ENCODE measurements around the gene LYSMD4. TPM values are rescaled to one million over a fixed set of nuclear protein-coding genes. Genes with fewer than 3 reads are reported as not detected.
"Not testable (repeated sequence)": the region's sequence is repeated elsewhere in the genome, so short reads cannot be mapped to it uniquely, and the experiment has no call there.

The LYSMD4 gene
- 10 to 100 TPM; 12.6 to 26.5 (median 17.6) TPM for total RNA-seq
- 11.6 TPM for total RNA-seq (2013)
- total RNA-seq = 6.1 to 48.0 (median 22.9) reads per million in 29 experiments

DNA sequence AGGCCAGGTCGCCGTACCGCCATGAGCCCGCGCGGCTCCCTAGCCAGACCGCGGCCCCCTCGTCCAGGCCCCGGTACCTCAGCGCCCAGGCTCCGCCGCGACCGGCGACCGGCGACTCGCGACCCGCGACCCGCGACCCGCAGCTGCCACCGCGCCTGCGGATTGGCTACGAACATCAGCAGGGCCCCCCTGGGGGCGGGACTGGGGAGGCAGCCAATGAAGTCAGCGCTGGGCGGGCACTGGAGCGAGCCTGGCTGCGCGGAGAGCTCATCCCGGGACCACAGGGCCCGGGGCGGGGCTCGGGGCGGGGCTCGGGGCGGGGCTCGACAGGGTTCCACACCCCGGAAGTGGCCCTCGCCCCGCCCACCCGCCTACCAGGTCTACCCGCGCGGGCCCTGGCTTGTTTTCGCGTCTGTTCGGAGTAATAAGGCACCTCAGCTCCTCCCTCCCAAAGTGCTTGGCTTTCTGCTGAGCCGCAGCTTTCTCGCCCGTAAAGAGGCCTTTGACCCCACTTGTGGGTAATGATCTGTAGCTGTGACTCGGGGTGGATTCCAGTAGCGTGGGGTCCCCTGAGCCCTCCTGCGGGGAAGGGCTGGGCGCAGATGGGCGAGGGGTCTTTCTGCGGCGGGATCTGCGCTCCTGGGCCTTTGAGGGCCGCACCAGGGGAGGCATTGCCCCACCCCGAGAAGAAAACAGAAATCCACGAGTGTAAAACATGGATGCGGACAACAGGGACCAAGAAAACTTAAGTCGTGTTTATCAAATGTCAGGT is at the start of gene LYSMD4:
Gene LYSMD4 (minus strand): TSS at position 170 of the 772 bp plus-strand sequence. CDS start 1,438 bp downstream, outside the sequence.
- Histone ChIP-seq H3K4me3 (ENCODE audit: control insufficient read depth in 1 of 2, extremely low read depth in 1 of 2, low read length in 1 of 2) (peak within 1 kb of the TSS; percentile 71 to 86), H3K27ac (ENCODE audit: low read length) (peak within 1 kb of the TSS; percentile 84), H3K9me3 (no peaks in the 10 kb centered on the region), H3K36me3 (ENCODE audit: control insufficient read depth in 2 of 2, extremely low read depth in 1 of 2, insufficient read depth in 1 of 2, low read length in 1 of 2) (peaks cover 0 to 9% of the 10 kb centered on the region in 2 donors), H3K27me3 (replicated peaks in 1 of 2; ENCODE audit: control insufficient read depth in 2 of 2, extremely low read depth in 1 of 2, insufficient read depth in 2 of 2, low read length in 1 of 2) (no peaks in the 10 kb centered on the region), H3K4me1 (ENCODE audit: control insufficient read depth in 1 of 2, extremely low read depth in 1 of 2, insufficient read depth in 2 of 2, low read length in 2 of 2) (peaks cover 2 to 21% of the 10 kb centered on the region in 2 experiments)
- no peaks in the 10 kb centered on the region for H3K27me3 Mint-ChIP-seq
- peak within 1 kb of the TSS; percentile 91 to 96 for H3K27ac Mint-ChIP-seq
- ChIA-PET CTCF (interaction anchor here (0.5 to 2.0 kb wide), 15 partner anchors 10 to 869 kb away, joined by 3 to 34 read pairs (median 4); partner anchors contain the start of genes ASB7 (in 1 of the 2), LINS1 (in 1 of the 2) and TTC23 (in 1 of the 2)), POLR2A (interaction anchor here (0.5 to 0.9 kb wide), 11 partner anchors 13 to 966 kb away, joined by 3 to 9 read pairs (median 5); partner anchors contain the start of gene MEF2A (in 1 of the 2))
- DNase-seq = peak; percentile 95 to 99 (median 98)
- 16% methylated on average over 53 of the region's 69 CpGs for WGBS (ENCODE audit: insufficient coverage)
- H3K9me3 Mint-ChIP-seq = no peaks in the 10 kb centered on the region
- ATAC-seq (replicated peaks in 1 of 4) = peak; percentile 98 to 100 (median 98)
- peaks cover 20 to 27% (median 25%) of the 10 kb centered on the region in 3 donors for H3K4me1 Mint-ChIP-seq
- peak within 1 kb of the TSS; percentile 82 to 85 (median 83) for H3K4me3 Mint-ChIP-seq
- peaks cover 3% of the 10 kb centered on the region for H3K36me3 Mint-ChIP-seq

GRCh38 chr15:99782029-99782428 is 48.8 kb upstream of the LYSMD4 start:
- ATAC-seq (replicated peaks in 1 of 4); H3K4me3 Mint-ChIP-seq; H3K9me3 ChIP-seq; H3K36me3 Mint-ChIP-seq; H3K4me1 ChIP-seq (ENCODE audit: control insufficient read depth in 1 of 2, extremely low read depth in 1 of 2, insufficient read depth in 2 of 2, low read length in 2 of 2); H3K27me3 Mint-ChIP-seq; H3K36me3 ChIP-seq (ENCODE audit: control insufficient read depth in 2 of 2, extremely low read depth in 1 of 2, insufficient read depth in 1 of 2, low read length in 1 of 2); H3K4me3 ChIP-seq (ENCODE audit: control insufficient read depth in 1 of 2, extremely low read depth in 1 of 2, low read length in 1 of 2); H3K27ac ChIP-seq (ENCODE audit: low read length); H3K27me3 ChIP-seq (replicated peaks in 1 of 2; ENCODE audit: control insufficient read depth in 2 of 2, extremely low read depth in 1 of 2, insufficient read depth in 2 of 2, low read length in 1 of 2); CTCF ChIA-PET; H3K4me1 Mint-ChIP-seq; H3K9me3 Mint-ChIP-seq; POLR2A ChIA-PET; H3K27ac Mint-ChIP-seq; DNase-seq: not testable (repeated sequence)
- WGBS (ENCODE audit: insufficient coverage) = no CpG with 5 or more reads among the region's 4 CpGs

- CTCF ChIA-PET = no interaction called here
- Histone ChIP-seq H3K27ac (ENCODE audit: low read length) (no peak overlapping the region), H3K27me3 (replicated peaks in 1 of 2; ENCODE audit: control insufficient read depth in 2 of 2, extremely low read depth in 1 of 2, insufficient read depth in 2 of 2, low read length in 1 of 2) (no peaks in the 10 kb centered on the region), H3K36me3 (ENCODE audit: control insufficient read depth in 2 of 2, extremely low read depth in 1 of 2, insufficient read depth in 1 of 2, low read length in 1 of 2) (no peaks in the 10 kb centered on the region), H3K9me3 (no peaks in the 10 kb centered on the region), H3K4me3 (ENCODE audit: control insufficient read depth in 1 of 2, extremely low read depth in 1 of 2, low read length in 1 of 2) (no peak overlapping the region), H3K4me1 (ENCODE audit: control insufficient read depth in 1 of 2, extremely low read depth in 1 of 2, insufficient read depth in 2 of 2, low read length in 2 of 2) (no peaks in the 10 kb centered on the region)
- ATAC-seq (replicated peaks in 1 of 4) = no peak
- no peak for DNase-seq
- POLR2A ChIA-PET = no interaction called here
- Mint-ChIP-seq H3K4me1 (no peaks in the 10 kb centered on the region), H3K27me3 (peaks cover 0 to 3% of the 10 kb centered on the region in 2 donors), H3K27ac (no peak overlapping the region), H3K36me3 (no peaks in the 10 kb centered on the region), H3K9me3 (peaks cover 0 to 7% (median 7%) of the 10 kb centered on the region in 3 donors), H3K4me3 (no peak overlapping the region)
- no CpG with 5 or more reads among the region's 1 CpG for WGBS (ENCODE audit: insufficient coverage)
Observed at GRCh38 chr15:99777144-99777543, 43.9 kb upstream of the LYSMD4 start.

GRCh38 chr15:99764522-99764921 is 31.3 kb upstream of the LYSMD4 start:
- no peaks in the 10 kb centered on the region for H3K27me3 Mint-ChIP-seq
- H3K4me1 Mint-ChIP-seq = no peaks in the 10 kb centered on the region
- no CpG with 5 or more reads among the region's 3 CpGs for WGBS (ENCODE audit: insufficient coverage)
- no peak overlapping the region for H3K27ac Mint-ChIP-seq
- H3K36me3 Mint-ChIP-seq = no peaks in the 10 kb centered on the region
- H3K4me3 ChIP-seq (ENCODE audit: control insufficient read depth in 1 of 2, extremely low read depth in 1 of 2, low read length in 1 of 2) = no peak overlapping the region
- no peak for ATAC-seq (replicated peaks in 1 of 4)
- no peaks in the 10 kb centered on the region for H3K9me3 ChIP-seq
- no peaks in the 10 kb centered on the region for H3K4me1 ChIP-seq (ENCODE audit: control insufficient read depth in 1 of 2, extremely low read depth in 1 of 2, insufficient read depth in 2 of 2, low read length in 2 of 2)
- CTCF ChIA-PET = no interaction called here
- no peak overlapping the region for H3K27ac ChIP-seq (ENCODE audit: low read length)
- POLR2A ChIA-PET = no interaction called here
- H3K27me3 ChIP-seq (replicated peaks in 1 of 2; ENCODE audit: control insufficient read depth in 2 of 2, extremely low read depth in 1 of 2, insufficient read depth in 2 of 2, low read length in 1 of 2) = no peaks in the 10 kb centered on the region
- H3K4me3 Mint-ChIP-seq = no peak overlapping the region
- no peaks in the 10 kb centered on the region for H3K9me3 Mint-ChIP-seq
- no peak for DNase-seq
- no peaks in the 10 kb centered on the region for H3K36me3 ChIP-seq (ENCODE audit: control insufficient read depth in 2 of 2, extremely low read depth in 1 of 2, insufficient read depth in 1 of 2, low read length in 1 of 2)

DNA sequence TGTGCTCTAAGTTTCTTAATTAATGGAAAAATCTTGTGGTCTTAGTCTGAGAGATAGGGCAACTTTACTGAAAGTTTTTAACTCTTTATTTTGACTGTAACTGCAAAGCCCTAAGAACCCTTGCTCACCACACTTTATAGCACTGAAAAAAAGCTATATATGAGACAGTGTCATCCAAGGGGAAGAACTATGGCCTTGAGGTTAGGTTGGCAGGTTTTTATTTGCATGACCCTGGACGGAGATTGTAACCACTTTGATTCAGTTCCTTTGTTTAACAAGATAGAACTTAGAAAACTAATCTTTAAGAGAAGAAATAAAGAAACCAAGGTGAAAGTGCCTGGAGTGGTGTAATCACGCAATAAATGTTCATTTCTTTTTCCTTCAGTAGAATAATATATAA is 30.6 kb upstream of the LYSMD4 start:
- Mint-ChIP-seq H3K9me3 (no peaks in the 10 kb centered on the region), H3K4me1 (no peaks in the 10 kb centered on the region), H3K27me3 (no peaks in the 10 kb centered on the region), H3K36me3 (no peaks in the 10 kb centered on the region), H3K4me3 (no peak overlapping the region), H3K27ac (no peak overlapping the region)
- H3K4me3 ChIP-seq (ENCODE audit: control insufficient read depth in 1 of 2, extremely low read depth in 1 of 2, low read length in 1 of 2) = no peak overlapping the region
- no peaks in the 10 kb centered on the region for H3K9me3 ChIP-seq
- no peak for DNase-seq
- CTCF ChIA-PET = no interaction called here
- no peaks in the 10 kb centered on the region for H3K27me3 ChIP-seq (replicated peaks in 1 of 2; ENCODE audit: control insufficient read depth in 2 of 2, extremely low read depth in 1 of 2, insufficient read depth in 2 of 2, low read length in 1 of 2)
- WGBS (ENCODE audit: insufficient coverage) = no CpG with 5 or more reads among the region's 2 CpGs
- H3K27ac ChIP-seq (ENCODE audit: low read length) = no peak overlapping the region
- H3K36me3 ChIP-seq (ENCODE audit: control insufficient read depth in 2 of 2, extremely low read depth in 1 of 2, insufficient read depth in 1 of 2, low read length in 1 of 2) = no peaks in the 10 kb centered on the region
- no peak for ATAC-seq (replicated peaks in 1 of 4)
- H3K4me1 ChIP-seq (ENCODE audit: control insufficient read depth in 1 of 2, extremely low read depth in 1 of 2, insufficient read depth in 2 of 2, low read length in 2 of 2) = no peaks in the 10 kb centered on the region
- POLR2A ChIA-PET = no interaction called here

DNA sequence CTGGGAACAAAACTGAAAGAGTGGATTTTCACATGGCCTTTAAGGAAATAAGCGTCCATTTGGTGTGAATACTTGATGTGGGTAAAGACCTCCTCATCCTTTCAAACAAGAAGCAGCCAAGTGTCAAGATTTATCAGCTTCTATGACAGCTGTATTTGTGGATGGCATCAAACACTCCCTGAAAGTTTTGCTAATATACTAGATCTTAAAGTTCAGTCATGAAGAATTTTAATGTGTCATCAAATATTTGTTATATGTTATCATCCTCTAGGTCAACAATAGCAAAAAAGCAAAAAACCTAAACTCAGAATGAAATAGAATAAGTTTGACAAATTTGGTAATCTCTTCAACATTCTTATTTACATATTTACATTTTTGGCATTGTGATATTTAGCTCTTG is 29.1 kb upstream of the LYSMD4 start:
- POLR2A ChIA-PET = no interaction called here
- H3K27ac Mint-ChIP-seq = no peak overlapping the region
- no peaks in the 10 kb centered on the region for H3K27me3 Mint-ChIP-seq
- CTCF ChIA-PET = no interaction called here
- no peak for ATAC-seq (replicated peaks in 1 of 4)
- Histone ChIP-seq H3K27ac (ENCODE audit: low read length) (no peak overlapping the region), H3K27me3 (replicated peaks in 1 of 2; ENCODE audit: control insufficient read depth in 2 of 2, extremely low read depth in 1 of 2, insufficient read depth in 2 of 2, low read length in 1 of 2) (no peaks in the 10 kb centered on the region), H3K4me1 (ENCODE audit: control insufficient read depth in 1 of 2, extremely low read depth in 1 of 2, insufficient read depth in 2 of 2, low read length in 2 of 2) (no peaks in the 10 kb centered on the region), H3K9me3 (no peaks in the 10 kb centered on the region), H3K36me3 (ENCODE audit: control insufficient read depth in 2 of 2, extremely low read depth in 1 of 2, insufficient read depth in 1 of 2, low read length in 1 of 2) (no peaks in the 10 kb centered on the region), H3K4me3 (ENCODE audit: control insufficient read depth in 1 of 2, extremely low read depth in 1 of 2, low read length in 1 of 2) (no peak overlapping the region)
- H3K36me3 Mint-ChIP-seq = no peaks in the 10 kb centered on the region
- no peak for DNase-seq
- WGBS (ENCODE audit: insufficient coverage) = no CpG with 5 or more reads among the region's 1 CpG
- no peak overlapping the region for H3K4me3 Mint-ChIP-seq
- no peaks in the 10 kb centered on the region for H3K9me3 Mint-ChIP-seq
- H3K4me1 Mint-ChIP-seq = no peaks in the 10 kb centered on the region

Data from T-cell (primary cell).